Mesenchymal stem cell (in vitro differentiated cells and primary cell): ENCODE measurements around the gene ASB2.

ENCODE experiments used
- DNase-seq: peaks from one replicate; pipeline ENCODE4 v3.0.0-alpha.2; 2013
- H2AFZ ChIP-seq: one replicate; pipeline ENCODE4 v1.6.1; 2013; ENCODE audit warnings: low read depth, mild to moderate bottlenecking, control low read depth, inconsistent platforms, low read length, moderate library complexity
- H2AK5ac ChIP-seq: 2 replicates; pipeline ENCODE4 v1.6.1; 2013; ENCODE audit warnings: low read length, moderate library complexity, mild to moderate bottlenecking, inconsistent platforms; ENCODE audit not compliant: severe bottlenecking
- H2BK120ac ChIP-seq: one replicate; pipeline ENCODE4 v1.6.1; 2013; ENCODE audit warnings: low read depth, mild to moderate bottlenecking, inconsistent platforms, low read length, moderate library complexity
- H2BK12ac ChIP-seq, 2 experiments: one replicate each; pipeline ENCODE4 v1.6.1; 2013; ENCODE audit warnings: inconsistent platforms in 2 of 2, low read length in 2 of 2, mild to moderate bottlenecking in 2 of 2, moderate library complexity in 2 of 2, control low read depth in 1 of 2
- H2BK15ac ChIP-seq: one replicate; pipeline ENCODE4 v1.6.1; 2013; ENCODE audit warnings: mild to moderate bottlenecking, low read depth, inconsistent platforms; ENCODE audit not compliant: poor library complexity, severe bottlenecking
- H2BK5ac ChIP-seq: 2 replicates; pipeline ENCODE4 v1.6.1; 2013; ENCODE audit warnings: low read depth, mild to moderate bottlenecking, low read length, control low read depth, inconsistent platforms; ENCODE audit not compliant: poor library complexity, severe bottlenecking
- H3K14ac ChIP-seq, 2 experiments: one replicate each; pipeline ENCODE4 v1.6.1; 2013; ENCODE audit warnings: inconsistent platforms in 2 of 2, low read length in 2 of 2, control low read depth in 1 of 2, mild to moderate bottlenecking in 1 of 2, moderate library complexity in 1 of 2
- H3K18ac ChIP-seq, 2 experiments: one replicate each; pipeline ENCODE4 v1.6.1; 2013; ENCODE audit warnings: inconsistent platforms in 2 of 2, low read length in 2 of 2, control low read depth in 1 of 2, low read depth in 1 of 2, mild to moderate bottlenecking in 1 of 2
- H3K23ac ChIP-seq, 2 experiments: one replicate each; pipeline ENCODE4 v1.6.1; 2013; ENCODE audit warnings: inconsistent platforms in 2 of 2, low read length in 2 of 2, mild to moderate bottlenecking in 2 of 2, moderate library complexity in 2 of 2, control low read depth in 1 of 2
- H3K27ac ChIP-seq: 2 replicates; pipeline ENCODE4 v1.5.1; 2013; ENCODE audit warnings: mild to moderate bottlenecking, moderate library complexity, low read length, control low read depth, inconsistent platforms; ENCODE audit not compliant: poor library complexity, severe bottlenecking
- H3K27me3 ChIP-seq, 2 experiments: 2 replicates each; pipeline versions ENCODE4 v1.6.1 to v1.7.0; 2013; ENCODE audit warnings: low read length in 2 of 2, mild to moderate bottlenecking in 2 of 2, moderate library complexity in 2 of 2, control low read depth in 1 of 2, inconsistent platforms in 1 of 2; ENCODE audit not compliant: control insufficient read depth in 1 of 2, insufficient read depth in 1 of 2
- H3K36me3 ChIP-seq, 2 experiments: 2 replicates each; pipeline versions ENCODE4 v1.6.1 to v1.7.0; 2013; ENCODE audit warnings: low read length in 2 of 2, control low read depth in 1 of 2, inconsistent platforms in 1 of 2, low read depth in 1 of 2, mild to moderate bottlenecking in 1 of 2; ENCODE audit not compliant: insufficient read depth in 2 of 2, control insufficient read depth in 1 of 2
- H3K4ac ChIP-seq, 2 experiments: one replicate each; pipeline ENCODE4 v1.6.1; 2013; ENCODE audit warnings: inconsistent platforms in 2 of 2, low read length in 2 of 2, mild to moderate bottlenecking in 2 of 2, moderate library complexity in 2 of 2, control low read depth in 1 of 2, low read depth in 1 of 2
- H3K4me1 ChIP-seq: 2 replicates; pipeline ENCODE4 v1.6.1; 2013; ENCODE audit warnings: low read depth, low read length, control low read depth; ENCODE audit not compliant: control insufficient read depth, insufficient read depth
- H3K4me2 ChIP-seq: 2 replicates; pipeline ENCODE4 v1.6.1; 2013; ENCODE audit warnings: low read length, mild to moderate bottlenecking, inconsistent platforms; ENCODE audit not compliant: poor library complexity, severe bottlenecking
- H3K4me3 ChIP-seq, 2 experiments: 2 replicates each; pipeline versions ENCODE4 v1.5.1 to v1.7.0; 2013; ENCODE audit warnings: low read length in 2 of 2, mild to moderate bottlenecking in 2 of 2, control low read depth in 1 of 2, low read depth in 1 of 2; ENCODE audit not compliant: insufficient read depth in 1 of 2
- H3K79me1 ChIP-seq: replicated peaks from 2 replicates; pipeline ENCODE4 v1.6.1; 2013; ENCODE audit warnings: mild to moderate bottlenecking, control low read depth, low read length, inconsistent platforms; ENCODE audit not compliant: poor library complexity, severe bottlenecking
- H3K9ac ChIP-seq: 2 replicates; pipeline ENCODE4 v1.7.0; 2013; ENCODE audit warnings: mild to moderate bottlenecking, low read length, moderate library complexity
- H3K9me3 ChIP-seq: 2 replicates; pipeline ENCODE4 v1.7.0; 2013; ENCODE audit warnings: mild to moderate bottlenecking, low read length; ENCODE audit not compliant: control insufficient read depth
- H4K8ac ChIP-seq: one replicate; pipeline ENCODE4 v1.6.1; 2013; ENCODE audit warnings: inconsistent platforms, mild to moderate bottlenecking, low read length, moderate library complexity
- H4K91ac ChIP-seq: one replicate; pipeline ENCODE4 v1.6.1; 2013; ENCODE audit warnings: mild to moderate bottlenecking, low read length, inconsistent platforms
- WGBS: methylation state at CpG from one replicate; pipeline ENCODE4 v1.1.7; 2013; ENCODE audit warnings: mixed read lengths; 5-methylcytosine and 5-hydroxymethylcytosine counted together

ASB2 gene

GRCh38 chr14:93936245-93936644 is 40.1 kb downstream of the ASB2 start:
- Histone ChIP-seq H2BK12ac (no peak overlapping the region), H3K23ac (no peak overlapping the region), H3K27me3 (peaks cover 35 to 73% of the 10 kb centered on the region in 2 experiments), H3K27ac (no peak overlapping the region), H3K9ac (no peak overlapping the region), H3K79me1 (no peaks in the 10 kb centered on the region), H3K9me3 (no peaks in the 10 kb centered on the region), H3K4me3 (no peak overlapping the region), H4K91ac (no peak overlapping the region), H3K18ac (no peak overlapping the region), H3K4ac (no peak overlapping the region), H2BK15ac (no peak overlapping the region), H2AFZ (no peak overlapping the region), H2BK5ac (no peak overlapping the region), H2BK120ac (no peak overlapping the region), H2AK5ac (no peak overlapping the region), H3K4me2 (no peak overlapping the region), H4K8ac (no peak overlapping the region), H3K36me3 (peaks cover 0 to 3% of the 10 kb centered on the region in 2 experiments), H3K14ac (no peak overlapping the region), H3K4me1 (peaks cover 20% of the 10 kb centered on the region)
- no peak for DNase-seq
- 38% methylated on average over 4 of the region's 5 CpGs for WGBS

GRCh38 chr14:93935213-93935612 is 41.2 kb downstream of the ASB2 start:
- no peak overlapping the region for H3K23ac ChIP-seq
- no peak overlapping the region for H2BK120ac ChIP-seq
- H3K18ac ChIP-seq = no peak overlapping the region
- H3K36me3 ChIP-seq = peaks cover 0 to 3% of the 10 kb centered on the region in 2 experiments
- H3K27ac ChIP-seq = no peak overlapping the region
- no peak overlapping the region for H2BK12ac ChIP-seq
- H2AFZ ChIP-seq = no peak overlapping the region
- no peak overlapping the region for H3K9ac ChIP-seq
- H3K4me1 ChIP-seq = peaks cover 12% of the 10 kb centered on the region
- no peak overlapping the region for H4K8ac ChIP-seq
- peaks cover 43 to 82% of the 10 kb centered on the region in 2 experiments for H3K27me3 ChIP-seq
- no peak overlapping the region for H3K4me3 ChIP-seq
- no peak for DNase-seq
- no peak overlapping the region for H2AK5ac ChIP-seq
- H3K4ac ChIP-seq = no peak overlapping the region
- no peak overlapping the region for H2BK15ac ChIP-seq
- no peaks in the 10 kb centered on the region for H3K9me3 ChIP-seq
- H3K4me2 ChIP-seq = no peak overlapping the region
- no peak overlapping the region for H3K14ac ChIP-seq
- 78% methylated on average over 6 of the region's 8 CpGs for WGBS
- H4K91ac ChIP-seq = no peak overlapping the region
- H3K79me1 ChIP-seq = no peaks in the 10 kb centered on the region
- no peak overlapping the region for H2BK5ac ChIP-seq

DNA sequence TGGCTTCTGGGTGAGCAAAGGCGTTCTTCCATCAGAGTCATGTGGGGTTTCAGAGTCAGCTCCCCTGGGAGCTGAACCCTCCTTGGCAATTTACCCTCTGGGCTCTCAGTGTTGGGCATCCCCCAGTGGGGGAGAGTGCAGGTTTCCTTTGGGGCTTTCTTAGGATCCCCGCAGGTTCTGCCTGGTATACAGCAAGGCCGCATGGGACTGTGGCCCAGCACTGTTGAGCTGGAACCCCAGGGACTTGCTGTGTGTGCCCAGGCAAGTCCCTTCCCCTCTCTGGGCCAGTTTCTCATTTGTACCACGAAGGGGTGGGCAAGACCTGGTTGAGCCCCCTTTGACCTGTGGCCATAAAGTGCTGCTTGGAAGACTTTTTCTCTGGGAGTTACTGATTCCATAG is 43.7 kb downstream of the ASB2 start:
- no peak overlapping the region for H3K4me2 ChIP-seq
- no peak overlapping the region for H3K4me3 ChIP-seq
- H2BK12ac ChIP-seq = no peak overlapping the region
- no peak overlapping the region for H4K91ac ChIP-seq
- H4K8ac ChIP-seq = no peak overlapping the region
- H3K4me1 ChIP-seq = peaks cover 2% of the 10 kb centered on the region
- no peaks in the 10 kb centered on the region for H3K79me1 ChIP-seq
- no peak overlapping the region for H3K18ac ChIP-seq
- no peak overlapping the region for H2BK120ac ChIP-seq
- no peaks in the 10 kb centered on the region for H3K36me3 ChIP-seq
- no peak overlapping the region for H3K4ac ChIP-seq
- no peak overlapping the region for H2BK5ac ChIP-seq
- H3K23ac ChIP-seq = no peak overlapping the region
- H2AFZ ChIP-seq = no peak overlapping the region
- H2BK15ac ChIP-seq = no peak overlapping the region
- WGBS = 83% methylated on average over 4 of the region's 4 CpGs
- no peak for DNase-seq
- no peak overlapping the region for H2AK5ac ChIP-seq
- no peak overlapping the region for H3K14ac ChIP-seq
- H3K9ac ChIP-seq = no peak overlapping the region
- H3K9me3 ChIP-seq = no peaks in the 10 kb centered on the region
- H3K27me3 ChIP-seq = peaks cover 44 to 71% of the 10 kb centered on the region in 2 experiments
- H3K27ac ChIP-seq = no peak overlapping the region

GRCh38 chr14:93930989-93931307 is 45.4 kb downstream of the ASB2 start:
- H3K4me1 ChIP-seq = no peaks in the 10 kb centered on the region
- H2BK15ac ChIP-seq = no peak overlapping the region
- no peak for DNase-seq
- no peak overlapping the region for H2BK120ac ChIP-seq
- no peak overlapping the region for H4K91ac ChIP-seq
- no peak overlapping the region for H3K18ac ChIP-seq
- H3K27me3 ChIP-seq = peaks cover 38 to 54% of the 10 kb centered on the region in 2 experiments
- no peaks in the 10 kb centered on the region for H3K9me3 ChIP-seq
- no peak overlapping the region for H2AFZ ChIP-seq
- H3K79me1 ChIP-seq = no peaks in the 10 kb centered on the region
- H3K23ac ChIP-seq = no peak overlapping the region
- no peak overlapping the region for H4K8ac ChIP-seq
- no peak overlapping the region for H3K4me3 ChIP-seq
- H3K4ac ChIP-seq = no peak overlapping the region
- no peak overlapping the region for H2AK5ac ChIP-seq
- H2BK5ac ChIP-seq = no peak overlapping the region
- no peak overlapping the region for H3K4me2 ChIP-seq
- H3K14ac ChIP-seq = no peak overlapping the region
- H3K27ac ChIP-seq = no peak overlapping the region
- H3K36me3 ChIP-seq = no peaks in the 10 kb centered on the region
- no peak overlapping the region for H3K9ac ChIP-seq
- no peak overlapping the region for H2BK12ac ChIP-seq
- WGBS = 86% methylated on average over 4 of the region's 4 CpGs
